GM21528 (cell line): ENCODE results near the gene SLC25A25.

Experiments
- ATAC-seq: cut with Tn5 transposase; IDR thresholded peaks from one replicate; pipeline ENCODE4 v1.9.1; 2021; ENCODE audit warnings: mild to moderate bottlenecking, moderate library complexity; ENCODE audit not compliant: unreplicated experiment, low FRiP score

The SLC25A25 gene

DNA sequence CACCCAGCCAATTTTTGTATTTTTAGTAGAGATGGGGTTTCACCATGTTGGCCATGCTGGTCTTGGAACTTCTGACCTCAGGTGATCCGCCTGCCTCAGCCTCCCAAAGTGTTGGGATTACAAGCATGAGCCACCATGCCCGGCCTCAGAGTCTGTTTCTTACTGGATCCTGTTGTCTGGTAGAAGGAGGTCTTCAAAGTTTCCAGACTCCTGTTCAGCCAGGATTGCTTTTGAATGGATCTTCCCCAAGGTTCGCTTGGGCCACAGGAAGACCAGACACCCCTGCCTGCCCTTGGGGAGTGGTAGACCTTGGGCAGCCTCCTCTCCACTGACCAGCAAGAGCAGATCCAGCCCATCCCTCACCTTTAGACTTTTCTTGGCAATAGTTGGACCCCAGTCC lies 73.6 kb downstream of the SLC25A25 start:
- ATAC-seq: no peak

- no peak for ATAC-seq
Measured at GRCh38 chr9:128142061-128142460, 74.0 kb downstream of the SLC25A25 start.

DNA sequence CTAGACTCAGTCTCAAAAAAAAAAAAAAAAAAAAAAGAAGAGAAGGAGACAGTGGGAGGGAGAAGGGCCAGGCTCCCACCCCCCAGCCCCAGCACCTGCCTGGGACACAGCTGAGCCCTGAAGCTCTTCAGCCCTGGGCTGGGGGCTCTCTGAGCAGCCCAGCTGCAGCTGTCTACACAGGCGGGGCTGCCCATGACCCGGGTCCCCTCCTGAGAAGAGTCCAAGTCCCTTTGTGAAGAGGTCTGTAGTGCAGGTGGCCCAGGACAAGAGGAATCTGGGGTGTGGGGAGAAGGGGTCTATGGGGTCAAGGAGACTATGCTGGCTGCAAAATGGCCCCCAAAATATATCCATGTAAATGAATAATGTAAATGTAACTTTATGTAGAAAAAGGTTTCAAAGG lies 74.6 kb downstream of the SLC25A25 start:
- no peak for ATAC-seq

- no peak for ATAC-seq
Measured at GRCh38 chr9:128143525-128144238, 75.7 kb downstream of the SLC25A25 start.

GRCh38 chr9:128144239-128145181 lies 76.5 kb downstream of the SLC25A25 start:
- ATAC-seq: no peak

- no peak for ATAC-seq
Measured at GRCh38 chr9:128145536-128145935, 77.5 kb downstream of the SLC25A25 start.

DNA sequence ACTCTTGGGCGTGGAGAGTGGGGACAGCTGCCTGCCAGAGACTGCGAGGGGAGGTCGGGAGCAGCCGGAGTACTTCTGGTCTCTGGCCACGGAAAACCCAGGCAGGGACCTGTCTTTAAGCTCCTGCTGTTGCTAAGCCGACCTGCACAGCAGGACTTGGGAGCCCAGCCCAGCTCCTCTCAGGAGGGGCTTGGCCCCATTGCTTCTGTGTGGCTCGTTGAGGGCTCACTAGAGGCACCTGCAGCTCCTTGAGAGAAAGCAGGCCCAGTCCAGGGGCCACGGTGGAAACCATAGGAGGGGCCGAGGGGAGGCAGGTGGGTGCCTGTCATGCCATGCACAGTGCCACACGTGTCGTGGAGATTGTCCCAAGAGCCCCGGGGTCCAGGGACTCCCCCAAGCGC lies 77.9 kb downstream of the SLC25A25 start:
- no peak for ATAC-seq

GRCh38 chr9:128146591-128147120 lies 78.6 kb downstream of the SLC25A25 start:
- ATAC-seq: no peak

GRCh38 chr9:128148509-128149000 lies 80.5 kb downstream of the SLC25A25 start:
- ATAC-seq: no peak

GRCh38 chr9:128149001-128149701 lies 81.1 kb downstream of the SLC25A25 start, which contains the start of gene LCN2:
LCN2 (plus strand) TSS chr9:128149453; CDS start chr9:128149526, 73 bp downstream.
- no peak for ATAC-seq

DNA sequence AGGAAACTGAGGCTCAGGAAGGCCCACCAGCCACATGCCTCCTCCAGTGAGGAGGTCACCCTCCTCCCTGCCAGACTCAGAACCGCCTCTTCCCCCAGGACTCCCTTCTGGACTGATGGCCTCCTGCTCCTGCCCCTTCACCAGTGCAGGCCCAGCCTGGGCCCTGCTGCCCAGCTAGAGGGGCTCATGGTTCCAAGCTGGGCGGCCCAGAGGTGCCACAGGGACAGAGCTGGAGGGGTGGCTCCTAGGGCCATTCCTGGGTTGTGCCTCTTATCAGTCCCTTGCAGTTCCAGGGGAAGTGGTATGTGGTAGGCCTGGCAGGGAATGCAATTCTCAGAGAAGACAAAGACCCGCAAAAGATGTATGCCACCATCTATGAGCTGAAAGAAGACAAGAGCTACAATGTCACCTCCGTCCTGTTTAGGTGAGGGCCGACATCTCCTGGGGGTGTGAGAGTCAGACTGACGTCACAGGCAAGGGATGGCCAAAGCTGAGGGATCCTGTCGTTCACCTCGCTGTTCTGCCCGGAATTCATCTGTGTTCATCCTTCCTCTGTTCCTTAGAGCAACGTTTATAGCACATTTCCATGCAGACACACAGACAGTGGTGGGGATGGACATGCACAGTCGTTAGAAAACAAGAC lies 82.0 kb downstream of the SLC25A25 start:
- ATAC-seq: no peak

- no peak for ATAC-seq
Measured at GRCh38 chr9:128150594-128151308, 82.7 kb downstream of the SLC25A25 start.

DNA sequence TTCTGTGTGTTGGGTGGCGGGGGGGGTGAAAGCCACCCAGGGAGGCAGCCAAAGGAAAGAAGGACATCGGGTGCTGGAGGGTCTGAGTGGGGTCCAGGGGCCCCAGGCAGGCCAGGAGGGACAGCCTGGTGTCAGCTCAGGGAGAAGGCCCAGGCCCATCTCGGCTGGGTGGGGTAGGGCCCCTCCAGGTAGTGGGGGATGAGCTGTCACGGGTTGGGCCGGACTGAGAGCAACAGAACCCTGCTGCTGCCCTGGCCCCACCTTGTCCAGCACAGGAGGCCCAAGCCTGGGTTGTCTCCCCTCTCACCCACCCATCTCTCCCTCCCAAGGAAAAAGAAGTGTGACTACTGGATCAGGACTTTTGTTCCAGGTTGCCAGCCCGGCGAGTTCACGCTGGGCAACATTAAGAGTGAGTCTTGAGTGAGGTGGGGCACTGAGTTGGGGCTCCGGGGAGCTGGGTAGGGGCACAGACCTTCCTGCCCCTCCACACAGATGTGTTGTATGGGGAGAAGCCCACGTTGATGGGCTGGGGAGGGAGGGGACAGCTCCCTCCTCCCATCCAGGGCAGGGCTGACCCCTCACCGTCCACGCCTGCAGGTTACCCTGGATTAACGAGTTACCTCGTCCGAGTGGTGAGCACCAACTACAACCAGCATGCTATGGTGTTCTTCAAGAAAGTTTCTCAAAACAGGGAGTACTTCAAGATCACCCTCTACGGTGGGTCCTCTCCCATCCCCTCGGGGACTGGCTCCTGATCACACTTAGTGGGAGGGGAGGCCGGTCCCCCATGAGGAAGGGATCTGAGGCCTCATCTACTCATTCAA lies 83.5 kb downstream of the SLC25A25 start:
- no peak for ATAC-seq

DNA sequence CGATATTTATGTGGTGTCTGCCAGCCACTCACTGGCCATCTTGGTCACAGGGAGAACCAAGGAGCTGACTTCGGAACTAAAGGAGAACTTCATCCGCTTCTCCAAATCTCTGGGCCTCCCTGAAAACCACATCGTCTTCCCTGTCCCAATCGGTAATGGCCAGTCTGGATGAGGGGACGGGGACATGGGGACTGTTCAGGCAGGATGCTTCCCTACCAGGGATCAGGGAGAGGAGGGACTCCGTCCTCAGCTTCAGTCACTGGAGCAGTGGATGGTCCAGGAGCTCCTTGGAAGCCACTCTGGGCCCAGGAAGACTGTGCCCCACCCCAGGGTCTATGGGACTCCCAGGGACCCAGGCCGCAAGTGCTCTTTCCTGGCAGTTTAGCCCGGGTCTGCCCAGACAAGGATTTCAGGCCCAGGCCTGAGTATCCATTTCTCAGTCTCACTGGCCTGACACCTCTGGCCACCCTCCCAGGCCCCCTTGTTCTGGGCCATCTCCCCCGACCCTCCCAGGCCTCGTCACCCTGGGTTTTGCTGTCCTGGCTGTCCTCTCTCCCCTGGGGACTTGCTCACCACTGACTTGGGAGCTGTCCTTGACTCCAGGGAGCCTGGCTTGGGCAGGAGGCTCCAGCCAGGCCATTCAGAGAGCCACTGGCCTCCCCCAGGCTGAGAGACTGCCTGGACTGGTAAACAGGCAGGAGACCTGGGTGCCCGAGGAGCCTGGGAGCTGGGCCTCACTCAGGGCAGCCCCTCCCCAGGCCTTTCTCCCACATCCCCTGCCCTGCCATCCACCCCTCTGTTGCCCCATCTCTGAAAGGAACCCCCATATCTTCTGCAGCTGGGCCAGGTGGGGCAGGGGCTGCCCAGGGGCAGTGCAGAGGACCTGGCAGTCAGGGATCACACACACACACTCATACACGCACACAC lies 84.4 kb downstream of the SLC25A25 start:
- no peak for ATAC-seq

GRCh38 chr9:128153060-128153946 lies 85.3 kb downstream of the SLC25A25 start:
- no peak for ATAC-seq

DNA sequence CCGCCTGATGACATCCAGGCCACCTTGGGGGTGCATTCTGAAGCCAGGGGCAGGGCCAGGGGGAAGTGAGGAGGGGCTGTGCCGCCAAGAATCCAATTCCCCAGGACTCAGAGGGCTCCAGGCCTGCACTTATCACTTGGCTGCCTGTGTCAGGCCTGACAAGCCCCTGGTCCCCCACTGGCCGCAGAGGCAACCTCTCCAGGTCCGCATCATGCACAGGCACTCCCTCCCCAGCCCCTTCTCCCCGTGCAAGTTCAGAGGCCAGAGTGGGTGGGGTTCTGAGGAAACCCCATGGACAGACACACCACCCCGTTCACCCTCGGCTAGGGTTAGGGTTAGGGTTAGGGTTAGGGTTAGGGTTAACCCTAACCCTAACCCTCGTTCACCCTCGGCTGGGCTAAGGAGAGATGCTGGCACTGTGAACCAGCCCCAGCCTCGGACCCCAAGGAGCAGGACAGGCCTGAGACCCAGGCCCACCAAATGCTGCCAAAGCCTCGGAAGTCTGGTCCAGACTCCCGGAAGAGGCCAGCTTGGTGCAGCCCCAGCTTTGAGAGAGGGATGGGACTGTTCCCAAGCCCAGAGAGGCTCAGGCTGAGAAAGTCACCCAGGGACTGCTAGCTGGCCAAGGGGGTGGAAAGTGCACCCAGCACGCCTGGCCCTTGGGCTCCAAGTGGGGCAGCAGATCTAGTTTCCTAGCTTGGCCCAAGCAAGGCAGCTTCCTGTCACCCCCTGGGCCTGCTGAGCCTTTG lies 86.1 kb downstream of the SLC25A25 start:
- ATAC-seq: no peak
